Kasumi-1 (cell line): Measurements from ENCODE around the gene FSTL4.
A peak's percentile ranks its signal among the peaks of the same experiment; 100 is the strongest.

Source experiments
- DNase-seq, 2 experiments: peaks; one replicate each; lab custom pipeline; 2025; lab: John Stamatoyannopoulos, UW

Gene FSTL4

DNA sequence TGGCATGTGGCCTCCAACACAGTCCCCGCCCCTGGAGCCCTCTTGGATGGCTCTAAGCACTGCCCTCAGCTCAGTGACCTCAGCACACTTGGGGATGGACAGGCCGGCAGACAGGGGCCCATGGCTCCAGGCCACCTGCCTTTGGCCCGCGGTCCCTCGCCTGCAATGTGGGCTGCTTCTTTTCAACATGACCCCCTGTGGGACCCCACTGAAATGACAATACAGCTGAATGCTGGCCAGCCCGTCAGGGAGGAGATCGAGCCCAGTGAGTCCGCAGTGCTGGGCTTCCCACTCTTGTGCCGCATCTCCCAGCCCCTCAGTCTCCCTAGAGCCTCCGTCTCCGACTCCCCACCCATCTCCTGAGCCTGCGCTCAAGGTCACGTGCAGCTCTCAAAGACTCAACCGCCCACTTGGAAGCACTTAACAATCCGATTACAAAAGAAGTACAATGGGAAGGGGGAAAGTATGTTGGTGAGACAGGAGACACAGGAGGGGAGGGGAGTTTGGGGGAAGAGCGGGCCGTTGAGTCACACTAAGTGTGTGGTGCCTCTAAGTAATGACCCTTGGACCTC lies 321.6 kb downstream of the FSTL4 start:
- peak in 1 of 2 experiments; percentile 7 for DNase-seq

- DNase-seq, result no peak
Measured at GRCh38 chr5:133289686-133290367, 322.5 kb downstream of the FSTL4 start.

GRCh38 chr5:133287500-133287899 lies 324.8 kb downstream of the FSTL4 start:
- peak; percentile 32 to 36 for DNase-seq

DNA sequence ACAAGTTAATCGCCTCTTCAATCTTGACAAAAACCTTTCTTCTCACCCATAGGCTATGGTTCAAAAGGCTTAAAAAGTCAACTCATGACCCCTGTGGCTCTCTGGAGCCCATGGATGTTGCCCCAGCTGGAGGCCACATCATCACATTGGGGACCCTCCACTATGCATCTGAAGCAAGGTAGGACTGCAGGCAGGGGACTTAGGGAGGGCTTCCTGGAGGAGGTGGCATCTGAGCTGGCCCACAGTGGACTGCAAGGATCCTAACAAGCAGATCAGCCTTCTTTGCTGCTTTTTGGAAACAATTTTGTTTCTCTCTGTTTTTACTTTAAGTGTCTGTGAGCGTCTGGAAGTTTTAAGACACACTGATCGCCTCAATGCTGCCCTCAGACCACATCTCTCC lies 325.9 kb downstream of the FSTL4 start:
- DNase-seq, result no peak

- no peak for DNase-seq
Measured at GRCh38 chr5:133285583-133286021, 326.7 kb downstream of the FSTL4 start.

GRCh38 chr5:133284306-133284705 lies 328.0 kb downstream of the FSTL4 start:
- DNase-seq, result no peak

- DNase-seq, result no peak
Measured at GRCh38 chr5:133278317-133278716, 334.0 kb downstream of the FSTL4 start.

DNA sequence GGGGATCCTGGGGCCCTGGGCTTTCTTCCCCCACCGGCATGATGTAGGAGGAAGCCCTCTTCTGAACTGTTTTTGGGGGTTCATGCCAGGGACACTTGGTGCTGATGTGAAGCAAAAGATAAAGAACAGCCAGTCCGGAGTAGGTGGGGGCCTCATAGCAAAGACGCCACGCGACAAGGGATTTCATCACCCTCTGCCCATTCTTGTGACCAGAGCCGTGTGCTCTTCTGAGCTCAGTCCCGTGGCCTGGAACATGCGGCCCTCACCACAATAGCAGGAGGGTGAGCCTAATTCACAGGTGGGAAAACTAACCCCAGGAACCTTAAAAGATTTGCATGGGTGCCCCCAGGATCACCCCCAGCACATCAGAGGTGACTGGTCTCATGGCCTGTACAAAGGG lies 334.6 kb downstream of the FSTL4 start:
- DNase-seq, result no peak

GRCh38 chr5:133276171-133276570 lies 336.2 kb downstream of the FSTL4 start:
- no peak for DNase-seq

DNA sequence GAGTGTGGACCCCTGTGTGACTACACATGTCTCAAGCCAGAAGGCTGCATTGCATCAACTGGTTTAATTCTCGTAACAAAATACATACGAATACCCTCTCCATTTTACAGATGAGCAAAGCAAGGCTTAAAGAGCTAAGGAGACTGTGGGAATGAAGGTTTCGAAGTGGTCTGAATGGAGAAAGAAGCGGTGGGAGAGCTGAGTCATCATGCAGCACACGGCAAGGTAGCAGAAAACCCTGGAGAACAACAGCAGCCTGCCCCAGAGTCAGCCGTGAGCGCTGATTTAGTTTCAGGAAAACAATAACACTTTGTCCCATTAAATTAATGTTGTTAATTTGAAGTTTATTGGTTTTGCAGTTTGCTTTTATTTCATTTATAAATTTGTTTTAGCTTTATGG lies 336.7 kb downstream of the FSTL4 start:
- no peak for DNase-seq

- DNase-seq, result no peak
Measured at GRCh38 chr5:133274597-133274935, 337.8 kb downstream of the FSTL4 start.

DNA sequence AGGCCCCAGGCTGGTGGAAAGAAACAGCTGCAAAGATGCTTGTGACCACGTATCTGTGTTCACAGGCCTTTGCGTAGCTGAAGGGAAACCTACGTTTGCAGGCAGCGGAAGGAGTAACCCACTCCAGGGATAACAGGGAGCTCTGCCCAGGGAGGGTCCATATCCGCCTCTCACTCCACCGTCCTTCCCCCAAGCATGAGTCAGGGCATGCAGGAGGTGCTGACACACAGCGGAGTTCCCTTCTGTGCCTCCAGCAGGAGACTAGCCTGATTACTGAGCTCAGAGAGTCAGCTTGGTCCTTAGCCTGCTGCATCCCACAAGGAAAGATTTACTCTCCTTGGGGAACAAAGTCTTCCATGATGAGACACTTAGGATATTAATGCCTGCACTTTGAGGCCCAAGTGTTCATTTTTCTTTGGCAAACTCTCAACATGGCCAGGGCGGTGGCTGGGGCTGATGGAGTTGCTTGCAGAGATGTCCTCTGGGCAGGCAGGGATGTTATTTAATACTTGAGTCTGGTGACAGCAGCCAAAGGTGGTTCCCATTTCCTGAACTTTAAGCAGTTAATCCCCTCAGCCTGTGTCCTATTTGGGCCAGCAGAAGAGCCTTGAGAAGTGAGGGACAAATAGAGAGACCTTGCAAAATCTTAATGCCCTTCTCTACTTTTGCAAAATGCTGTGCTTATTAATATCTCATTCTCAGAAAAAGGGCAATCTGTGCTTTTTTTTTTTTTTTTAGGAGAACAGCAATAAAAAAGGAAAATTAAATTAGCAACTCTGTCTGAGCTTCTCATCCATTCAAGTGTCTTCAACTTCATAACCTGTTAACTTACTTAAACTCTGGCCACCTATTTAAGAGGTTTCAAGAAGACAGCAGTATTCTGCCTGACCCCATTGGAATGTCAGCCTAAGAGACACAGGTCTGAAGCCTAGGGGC lies 338.4 kb downstream of the FSTL4 start:
- DNase-seq, result no peak

GRCh38 chr5:133272345-133272744 lies 340.0 kb downstream of the FSTL4 start:
- DNase-seq, result no peak

- no peak for DNase-seq
Measured at GRCh38 chr5:133271606-133272005, 340.7 kb downstream of the FSTL4 start.

GRCh38 chr5:133269691-133270090 lies 342.6 kb downstream of the FSTL4 start:
- no peak for DNase-seq

DNA sequence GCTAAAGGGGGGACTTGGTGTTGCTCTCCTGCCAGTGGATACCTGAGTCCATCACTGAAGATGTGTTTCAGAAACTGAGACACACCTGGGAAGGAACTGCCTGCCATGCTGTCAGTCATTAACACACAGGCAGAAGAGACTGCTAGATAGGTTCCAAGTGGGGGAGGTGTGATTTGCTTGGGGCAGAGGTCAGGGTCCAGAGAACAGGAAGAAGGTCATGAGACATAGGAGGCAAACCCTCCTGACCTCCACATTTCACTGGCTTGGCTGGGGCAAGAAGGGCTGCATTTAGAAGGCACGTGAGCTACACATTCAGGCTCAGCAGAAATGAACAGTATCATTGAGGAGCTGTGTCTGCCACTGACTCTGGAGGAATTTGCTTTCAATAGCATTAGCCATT lies 344.7 kb downstream of the FSTL4 start:
- no peak for DNase-seq

DNA sequence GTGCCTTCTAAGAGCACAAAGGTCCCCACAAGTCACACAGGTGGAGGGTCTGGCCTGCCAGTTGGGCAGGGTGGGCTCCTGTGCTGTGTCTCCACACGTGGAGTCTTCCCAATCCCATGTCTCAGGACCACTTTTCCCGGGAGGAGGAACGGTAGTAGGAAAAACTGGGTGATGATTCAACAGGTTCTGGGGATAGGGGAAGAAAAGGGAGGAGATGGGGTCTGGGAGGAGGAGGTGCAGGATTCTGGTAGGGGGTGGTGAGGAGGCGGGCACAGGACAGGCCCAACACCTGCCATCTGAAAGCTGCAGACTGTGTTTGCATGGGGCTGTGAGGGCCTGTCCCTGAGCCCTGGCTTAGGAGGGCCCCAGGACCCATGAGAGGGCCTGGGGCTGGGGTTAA lies 345.4 kb downstream of the FSTL4 start:
- DNase-seq, result no peak

DNA sequence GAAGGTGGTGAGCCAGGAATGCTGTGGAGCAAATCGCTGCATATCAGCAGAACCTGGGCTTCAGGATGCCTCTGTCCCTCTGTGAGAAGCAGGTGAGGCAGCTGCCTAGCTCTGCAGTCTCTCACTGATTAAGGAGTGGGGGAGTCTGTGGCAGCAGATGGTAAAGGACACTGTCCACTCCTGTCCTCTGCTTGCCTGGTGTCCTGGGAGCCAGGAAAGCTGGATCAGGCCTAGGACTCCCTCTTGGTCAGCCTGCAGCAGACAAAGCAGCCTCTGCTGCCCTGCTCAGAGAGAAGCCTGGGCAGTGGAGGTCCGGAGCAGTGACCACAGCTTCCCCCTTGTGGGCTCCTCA lies 345.8 kb downstream of the FSTL4 start:
- DNase-seq, result no peak

- DNase-seq, result no peak
Measured at GRCh38 chr5:133265720-133266526, 346.4 kb downstream of the FSTL4 start.

DNA sequence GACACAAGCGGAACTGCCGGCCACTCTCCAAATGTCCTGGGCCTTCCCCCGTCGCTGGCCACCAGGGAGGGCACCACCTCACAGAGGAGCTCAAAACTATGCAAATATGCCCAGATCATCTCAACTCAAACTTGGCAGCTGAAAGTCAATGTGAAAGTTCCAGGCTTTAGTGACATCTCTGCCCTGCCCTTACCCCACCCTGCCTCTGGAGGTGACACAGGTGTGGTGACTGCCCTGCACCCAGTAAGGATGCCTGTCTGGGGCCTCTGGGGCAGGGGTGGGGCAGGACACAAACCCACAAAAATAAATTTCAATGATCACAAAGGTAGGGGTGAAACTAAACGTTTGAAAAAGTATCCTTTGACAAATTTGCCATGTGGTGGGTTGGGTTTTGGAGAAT lies 347.1 kb downstream of the FSTL4 start:
- DNase-seq, result no peak

DNA sequence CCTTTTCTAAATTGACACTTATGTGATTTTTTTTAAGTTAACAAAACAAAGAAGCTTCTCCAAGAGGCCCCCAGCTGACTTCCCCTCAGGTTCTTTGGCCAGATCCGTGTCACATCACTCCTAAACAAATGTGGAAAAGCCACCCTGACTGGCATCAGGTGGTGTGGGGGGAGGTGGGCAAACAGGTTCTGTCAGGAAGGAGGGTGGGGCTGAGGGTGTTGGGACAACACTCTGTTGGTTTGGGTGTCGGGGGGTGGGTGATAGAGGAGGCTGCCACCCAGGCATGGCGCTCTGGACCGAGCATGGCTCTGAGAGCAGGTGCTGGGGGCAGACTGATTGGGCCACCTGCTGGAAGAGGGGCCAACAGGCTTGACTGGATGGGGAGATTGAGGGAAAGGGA lies 349.7 kb downstream of the FSTL4 start:
- DNase-seq, result no peak

GRCh38 chr5:133261993-133262392 lies 350.3 kb downstream of the FSTL4 start:
- DNase-seq, result no peak
